ENCODE measurements around the gene MRPL50. TPM values are rescaled to one million over a fixed set of nuclear protein-coding genes. Genes with fewer than 3 reads are reported as not detected.

The MRPL50 gene
- total RNA-seq, 4 donors from 2014 or later = 3.4 to 16.1 (median 9.5) TPM

GRCh38 chr9:101437806-101438232, 39.4 kb upstream of the MRPL50 start:
- H3K36me3 ChIP-seq = no peaks in the 10 kb centered on the region
- TF ChIP-seq CTCF (IDR thresholded peaks at IDR 0.05) = no peak
- TF ChIP-seq POLR2AphosphoS5 (IDR thresholded peaks at IDR 0.05) = peak; percentile 43 to 88 (median 85)
- peak; percentile 96 for TF ChIP-seq EP300 (IDR thresholded peaks at IDR 0.05; ENCODE audit: low read depth)
- no peak overlapping the region for H3K27ac ChIP-seq
- in situ Hi-C loops (cut with MboI; ENCODE audit: low pct_ligation_motif_present in 1 of 4, low pct_unique_long_range_greater_than_20kb in 1 of 4, low sequenced_read_pairs in 3 of 4) (no loop called here), intact Hi-C loops (cut with DNase I; ENCODE audit: low total_unique reads) (no loop called here)
- DNase-seq = peak; percentile 31
- no peaks in the 10 kb centered on the region for H3K4me1 ChIP-seq
- no peaks in the 10 kb centered on the region for H3K9me3 ChIP-seq
- H3K4me3 ChIP-seq = no peak overlapping the region
- H3K27me3 ChIP-seq = no peaks in the 10 kb centered on the region
- WGBS, 2 donors (ENCODE audit: low coverage in 1 of 2) = 20 to 62% methylated on average over 1 to 2 of the region's 2 CpGs

GRCh38 chr9:101435601-101436079, 37.2 kb upstream of the MRPL50 start, which contains the start of gene ALDOB:
TSS of gene ALDOB (minus strand) at chr9:101435774. CDS start at chr9:101430887, 4,887 bp downstream.
- Histone ChIP-seq H3K36me3 (no peaks in the 10 kb centered on the region), H3K4me3 (no peak within 1 kb of the TSS), H3K9me3 (no peaks in the 10 kb centered on the region), H3K27me3 (no peaks in the 10 kb centered on the region), H3K27ac (no peak within 1 kb of the TSS), H3K4me1 (no peaks in the 10 kb centered on the region)
- intact Hi-C loops (cut with DNase I; ENCODE audit: low total_unique reads) (no loop called here), in situ Hi-C loops (cut with MboI; ENCODE audit: low pct_ligation_motif_present in 1 of 4, low pct_unique_long_range_greater_than_20kb in 1 of 4, low sequenced_read_pairs in 3 of 4) (no loop called here)
- TF ChIP-seq EP300 (IDR thresholded peaks at IDR 0.05; ENCODE audit: low read depth) (no peak), POLR2AphosphoS5 (IDR thresholded peaks at IDR 0.05) (no peak), POLR2A (IDR thresholded peaks at IDR 0.05) (no peak), CTCF (IDR thresholded peaks at IDR 0.05) (no peak)
- no peak for DNase-seq
- WGBS, 2 donors (ENCODE audit: low coverage in 1 of 2) = 43 to 71% methylated on average over 2 of the region's 2 CpGs

- 17 to 55% methylated on average over 3 of the region's 3 CpGs for WGBS, 2 donors (ENCODE audit: low coverage in 1 of 2)
- intact Hi-C loops (cut with DNase I; ENCODE audit: low total_unique reads) (no loop called here), in situ Hi-C loops (cut with MboI; ENCODE audit: low pct_ligation_motif_present in 1 of 4, low pct_unique_long_range_greater_than_20kb in 1 of 4, low sequenced_read_pairs in 3 of 4) (no loop called here)
- Histone ChIP-seq H3K4me1 (no peaks in the 10 kb centered on the region), H3K4me3 (no peak overlapping the region), H3K27me3 (no peaks in the 10 kb centered on the region), H3K36me3 (no peaks in the 10 kb centered on the region), H3K27ac (no peak overlapping the region), H3K9me3 (no peaks in the 10 kb centered on the region)
- TF ChIP-seq EP300 (IDR thresholded peaks at IDR 0.05; ENCODE audit: low read depth) (no peak), POLR2AphosphoS5 (IDR thresholded peaks at IDR 0.05) (no peak), CTCF (IDR thresholded peaks at IDR 0.05) (no peak), POLR2A (IDR thresholded peaks at IDR 0.05) (no peak)
- DNase-seq = no peak
These were observed 36.6 kb upstream of the MRPL50 start for GRCh38 chr9:101434998-101435397.

GRCh38 chr9:101433229-101433628, 34.8 kb upstream of the MRPL50 start:
- H3K4me1 ChIP-seq = no peaks in the 10 kb centered on the region
- H3K36me3 ChIP-seq = no peaks in the 10 kb centered on the region
- no peak overlapping the region for H3K4me3 ChIP-seq
- TF ChIP-seq CTCF (IDR thresholded peaks at IDR 0.05) (no peak), POLR2A (IDR thresholded peaks at IDR 0.05) (no peak), EP300 (IDR thresholded peaks at IDR 0.05; ENCODE audit: low read depth) (no peak)
- H3K9me3 ChIP-seq = no peaks in the 10 kb centered on the region
- DNase-seq = no peak
- WGBS, 2 donors (ENCODE audit: low coverage in 1 of 2) = 71 to 74% methylated on average over 3 of the region's 3 CpGs
- intact Hi-C loops (cut with DNase I; ENCODE audit: low total_unique reads) (loop anchor here (1.0 kb wide), 1 partner anchor 29 kb away; no protein-coding TSS in a partner anchor), in situ Hi-C loops (cut with MboI; ENCODE audit: low pct_ligation_motif_present in 1 of 4, low pct_unique_long_range_greater_than_20kb in 1 of 4, low sequenced_read_pairs in 3 of 4) (no loop called here)
- H3K27ac ChIP-seq = no peak overlapping the region
- H3K27me3 ChIP-seq = no peaks in the 10 kb centered on the region

All from transverse colon (tissue), 4 donors.